SH-SY5Y (cell line): Measurements from ENCODE around the gene BRD4.

ENCODE experiments used
- GATA2 ChIP-seq: IDR thresholded peaks from 2 replicates; pipeline ENCODE4 v1.6.1; 2011; ENCODE audit warnings: mild to moderate bottlenecking, low read depth, low read length
- GATA3 ChIP-seq: IDR thresholded peaks from 2 replicates; pipeline ENCODE4 v1.6.1; 2011; ENCODE audit warnings: low read depth, mild to moderate bottlenecking, low read length, moderate library complexity

BRD4 gene

DNA sequence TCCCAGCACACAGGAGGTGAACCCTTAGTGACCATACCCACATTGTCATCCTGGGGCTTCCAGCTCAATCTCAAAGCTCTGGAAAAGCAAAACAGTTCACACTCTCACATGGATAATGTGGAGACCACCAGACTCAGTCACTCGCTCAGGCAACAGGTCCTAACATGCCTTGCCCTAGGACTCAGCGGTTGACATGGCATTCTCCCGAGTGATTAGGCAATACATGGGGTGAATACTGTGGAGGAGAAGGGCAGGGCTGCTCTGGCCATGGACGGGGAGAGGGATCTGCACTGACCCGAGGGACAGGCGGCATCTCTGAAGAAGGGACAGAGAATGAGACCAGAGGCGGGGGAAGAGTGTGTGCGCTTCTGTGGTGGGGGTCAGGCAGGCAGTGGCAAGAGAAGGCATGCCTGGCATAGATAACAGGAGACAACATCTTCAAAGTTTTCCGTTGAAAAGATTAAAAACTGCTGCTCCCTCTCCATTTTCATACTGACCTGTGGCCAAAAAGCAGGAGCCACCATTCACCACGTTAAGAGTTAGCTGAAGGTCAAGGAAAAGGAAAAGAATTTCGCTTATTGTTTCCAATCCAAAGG, 55.6 kb downstream of the BRD4 start:
- TF ChIP-seq GATA2 (no peak), GATA3 (no peak)

GRCh38 chr19:15274477-15274876, 57.9 kb downstream of the BRD4 start:
- TF ChIP-seq GATA3 (no peak), GATA2 (no peak)

DNA sequence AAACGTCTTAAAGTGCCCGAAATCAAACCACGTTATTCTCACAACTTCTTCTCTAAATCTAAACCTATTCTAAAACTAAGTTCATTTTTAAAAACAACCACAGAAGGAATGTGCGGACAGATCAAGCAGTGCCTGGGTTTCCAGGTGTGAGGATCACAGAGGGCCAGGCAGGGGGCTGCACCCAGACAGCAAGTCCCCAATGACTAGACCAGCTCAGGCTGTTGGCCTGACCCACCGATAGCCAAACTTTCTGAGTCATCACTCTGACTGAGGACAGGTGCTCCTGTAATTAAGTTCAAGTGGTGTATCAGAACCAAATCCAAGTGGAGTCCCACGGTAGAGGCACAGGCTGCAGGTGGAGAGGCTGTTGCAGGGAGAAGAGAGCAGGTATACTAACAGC, 62.5 kb downstream of the BRD4 start:
- no peak for TF ChIP-seq GATA2
- no peak for TF ChIP-seq GATA3

GRCh38 chr19:15268928-15269253, 63.4 kb downstream of the BRD4 start:
- no peak for TF ChIP-seq GATA3
- TF ChIP-seq GATA2: no peak

DNA sequence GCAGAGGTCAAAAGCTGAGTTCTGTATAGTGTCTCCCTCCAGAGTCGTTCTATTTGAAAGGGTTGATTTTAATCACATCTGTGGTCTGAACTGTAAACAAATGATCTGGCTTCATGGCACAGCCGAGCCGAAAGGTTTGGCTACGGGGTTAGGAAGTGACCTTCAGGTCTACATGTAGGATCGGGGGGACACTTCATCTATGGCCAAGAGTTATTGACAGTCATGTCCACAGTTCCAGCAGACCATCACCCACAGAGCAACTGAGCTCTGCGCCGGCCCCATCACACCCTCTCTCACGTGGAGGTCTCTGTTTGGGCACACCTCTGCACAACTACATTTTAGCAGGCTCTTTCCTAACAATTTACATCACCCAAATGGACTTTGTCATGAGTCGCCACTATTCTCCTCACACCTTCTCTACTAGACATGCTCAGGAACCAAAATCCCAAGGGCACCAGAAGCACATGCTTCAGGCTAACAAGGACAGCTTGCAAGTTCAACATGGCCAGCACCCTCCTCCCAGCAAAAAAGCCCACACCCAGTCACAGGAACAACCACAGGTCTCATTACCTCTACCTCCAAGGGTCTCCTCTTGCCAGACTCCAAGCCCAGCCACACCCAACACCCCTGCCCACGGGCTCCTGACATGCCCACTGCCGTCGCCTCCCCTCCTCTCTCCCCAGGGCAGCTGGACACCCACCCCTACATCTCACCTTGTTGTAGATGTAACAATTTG, 64.0 kb downstream of the BRD4 start:
- TF ChIP-seq GATA3: no peak
- no peak for TF ChIP-seq GATA2

- no peak for TF ChIP-seq GATA2
- TF ChIP-seq GATA3: no peak
Observed at GRCh38 chr19:15266683-15267082, 65.7 kb downstream of the BRD4 start.

- no peak for TF ChIP-seq GATA2
Observed at GRCh38 chr19:15265850-15266248, 66.5 kb downstream of the BRD4 start.

DNA sequence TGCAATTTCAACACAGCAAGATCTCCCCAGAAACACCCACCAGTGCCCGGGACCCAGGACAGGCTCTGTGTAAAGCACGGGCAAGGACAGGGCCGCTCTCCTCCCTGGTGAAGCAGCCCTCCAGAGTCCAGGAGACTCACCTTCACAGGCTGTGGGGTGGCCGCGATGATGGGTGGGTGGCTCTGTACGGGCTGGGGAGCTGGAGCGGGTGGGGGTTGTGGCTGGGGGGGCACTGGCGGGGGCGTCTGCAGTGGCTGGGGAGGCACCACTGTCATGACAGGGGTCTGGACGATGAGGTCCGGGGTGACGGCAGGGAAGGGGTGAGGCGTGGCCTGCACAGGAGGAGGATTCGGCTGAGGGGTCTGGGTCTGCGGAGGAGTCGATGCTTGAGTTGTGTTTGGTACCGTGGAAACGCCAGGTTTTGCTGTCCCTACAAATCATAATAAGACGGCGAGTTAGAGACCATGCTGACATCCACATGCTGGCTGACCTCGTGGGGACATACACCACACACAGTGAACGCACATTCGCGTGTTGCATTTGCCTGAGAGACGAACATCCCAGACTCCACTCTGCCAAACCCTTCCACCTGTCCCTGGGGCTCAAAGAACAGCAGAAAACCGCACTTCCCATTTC, 67.0 kb downstream of the BRD4 start:
- no peak for TF ChIP-seq GATA3
- TF ChIP-seq GATA2: no peak

DNA sequence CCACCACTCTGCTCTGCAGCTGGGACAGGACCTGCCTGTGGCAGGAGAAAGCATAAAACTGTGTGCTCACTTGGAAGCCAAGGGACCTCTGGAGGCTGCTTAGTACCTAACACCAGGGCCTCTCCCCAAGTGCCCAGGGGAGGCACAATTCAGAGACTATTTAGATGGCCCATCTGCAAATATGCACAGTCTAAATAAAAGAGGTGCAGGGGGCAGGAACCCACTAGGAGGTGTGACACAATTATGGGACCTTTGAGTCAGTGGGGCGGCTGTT, 67.5 kb downstream of the BRD4 start:
- TF ChIP-seq GATA3 (no peak), GATA2 (no peak)

- TF ChIP-seq GATA3 (no peak), GATA2 (no peak)
Observed at GRCh38 chr19:15264061-15264932, 68.0 kb downstream of the BRD4 start.

- TF ChIP-seq GATA2 (no peak), GATA3 (no peak)
Observed at GRCh38 chr19:15263361-15263985, 68.9 kb downstream of the BRD4 start.

GRCh38 chr19:15262011-15262410, 70.3 kb downstream of the BRD4 start:
- TF ChIP-seq GATA3 (no peak), GATA2 (no peak)

DNA sequence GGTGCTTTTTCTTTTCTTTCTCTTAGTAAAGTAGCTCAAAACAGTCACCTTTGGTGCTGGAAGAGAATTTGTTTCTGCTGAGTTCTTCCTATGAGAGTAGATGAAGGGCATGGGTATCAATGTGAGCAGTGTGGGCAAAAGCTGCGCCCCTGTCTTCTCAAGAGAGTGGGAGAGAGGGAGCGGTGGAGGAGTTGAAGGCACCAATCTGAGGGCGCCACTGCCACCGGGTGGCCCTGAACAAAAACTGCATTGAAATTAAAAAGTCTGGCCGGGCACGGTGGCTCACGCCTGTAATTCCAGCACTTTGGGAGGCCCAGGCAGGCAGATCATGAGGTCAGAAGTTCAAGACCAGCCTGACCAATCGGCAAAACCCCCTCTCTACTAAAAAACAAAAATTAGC, 71.4 kb downstream of the BRD4 start:
- no peak for TF ChIP-seq GATA3
- no peak for TF ChIP-seq GATA2

DNA sequence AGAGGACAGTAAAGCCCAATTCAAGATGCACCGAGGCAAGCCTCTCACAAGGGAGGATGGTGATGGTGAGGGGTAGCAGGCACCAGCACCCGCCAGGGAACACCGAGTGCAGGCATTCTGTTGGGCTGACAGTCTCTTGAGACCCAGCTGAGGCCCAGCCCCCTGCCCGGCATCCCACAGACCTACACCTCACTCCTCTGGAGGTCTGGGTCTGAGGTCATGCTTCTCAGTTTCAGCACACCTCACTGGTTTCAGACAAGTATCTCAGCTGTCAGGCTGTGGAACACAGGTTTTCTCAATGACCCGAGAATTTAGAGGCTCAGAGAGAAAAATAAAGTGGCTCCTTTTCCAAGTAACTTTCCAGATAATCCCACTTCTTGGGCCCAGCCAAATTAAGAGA, 72.4 kb downstream of the BRD4 start:
- TF ChIP-seq GATA3 (no peak), GATA2 (no peak)

DNA sequence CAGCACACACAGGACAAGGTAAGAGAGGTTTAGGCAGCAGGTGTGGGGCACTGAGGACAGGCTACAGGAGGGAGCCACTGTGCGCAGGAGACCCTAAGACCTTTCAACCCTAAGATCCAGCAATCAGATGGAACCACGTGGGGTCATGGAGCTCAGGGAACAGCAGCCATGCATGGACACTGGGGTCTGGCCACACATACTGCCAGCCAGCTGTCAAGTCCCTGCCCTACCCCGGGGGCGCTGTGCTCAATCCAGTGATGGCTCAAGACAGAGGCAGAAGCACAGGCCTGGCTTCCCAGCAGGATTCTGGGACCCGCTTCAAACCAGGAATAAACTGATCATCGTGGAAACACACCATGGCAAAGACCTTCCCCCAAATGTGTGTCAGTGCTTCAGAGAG, 74.6 kb downstream of the BRD4 start:
- no peak for TF ChIP-seq GATA2
- no peak for TF ChIP-seq GATA3
